Nucleus accumbens (tissue), 56 donors: ENCODE results near the gene ZG16B.

Experiments
- DNase-seq, 56 donors: peaks; one replicate each; lab custom pipeline; 2025; lab: John Stamatoyannopoulos, UW

ZG16B gene

GRCh38 chr16:2803545-2804195 is 26.4 kb upstream of the ZG16B start:
- DNase-seq: no peak

GRCh38 chr16:2804728-2805127 is 25.4 kb upstream of the ZG16B start:
- no peak for DNase-seq

GRCh38 chr16:2806286-2806685 is 23.8 kb upstream of the ZG16B start:
- no peak for DNase-seq

- DNase-seq: no peak
Observed at GRCh38 chr16:2808181-2808580, 21.9 kb upstream of the ZG16B start.

GRCh38 chr16:2809149-2809760 is 20.8 kb upstream of the ZG16B start:
- no peak for DNase-seq

- DNase-seq: no peak
Observed at GRCh38 chr16:2810651-2811050, 19.5 kb upstream of the ZG16B start.

- no peak for DNase-seq
Observed at GRCh38 chr16:2811703-2812471, 18.2 kb upstream of the ZG16B start.

- no peak for DNase-seq
Observed at GRCh38 chr16:2813771-2814221, 16.3 kb upstream of the ZG16B start.

- no peak for DNase-seq
Observed at GRCh38 chr16:2814551-2815298, 15.4 kb upstream of the ZG16B start.

- no peak for DNase-seq
Observed at GRCh38 chr16:2815299-2815771, 14.8 kb upstream of the ZG16B start.

- DNase-seq: no peak
Observed at GRCh38 chr16:2816751-2817339, 13.3 kb upstream of the ZG16B start, which contains the start of gene PRSS21. Gene PRSS21 (plus strand): TSS chr16:2817237. CDS start chr16:2817269, 32 bp downstream.

- DNase-seq: no peak
Observed at GRCh38 chr16:2817340-2818271, 12.5 kb upstream of the ZG16B start.

GRCh38 chr16:2818272-2818876 is 11.7 kb upstream of the ZG16B start:
- DNase-seq: no peak

- DNase-seq: no peak
Observed at GRCh38 chr16:2819179-2819938, 10.7 kb upstream of the ZG16B start.

- no peak for DNase-seq
Observed at GRCh38 chr16:2819939-2820835, 9.9 kb upstream of the ZG16B start.

GRCh38 chr16:2820836-2821486 is 9.1 kb upstream of the ZG16B start:
- DNase-seq: no peak
